Panc1 (cell line): ENCODE results near the gene NHP2. TPM values are rescaled to one million over a fixed set of nuclear protein-coding genes. Genes with fewer than 3 reads are reported as not detected.

Source experiments
- ATAC-seq: fragments of 200-7000 bp; cut with Tn5 transposase; 2 replicates; pipeline ENCODE4 v1.9.1; 2020; ENCODE audit warnings: mild to moderate bottlenecking, moderate library complexity
- BruUV-seq: library from RNA; stranded (reverse); fragments of 400-500 nt; replicated peaks from 2 replicates; lab custom pipeline; 2021; lab: Mats Ljungman, UMichigan
- CTCF ChIA-PET: fragments of 300-600 bp; sonication (Branson Sonifier 250); formaldehyde crosslinking; loops from one replicate; lab custom pipeline; 2022; ENCODE audit warnings: antibody characterized with exemption; lab: Charles Lee
- POLR2A ChIA-PET: fragments of 300-600 bp; sonication (Branson Sonifier 250); formaldehyde crosslinking; loops from one replicate; lab custom pipeline; 2022; ENCODE audit warnings: antibody characterized with exemption; lab: Charles Lee
- DNase-seq: peaks from one replicate; pipeline ENCODE4 v3.0.0-alpha.2; 2010; ENCODE audit warnings: low read depth, low spot score
- H3K27ac ChIP-seq: 2 replicates; pipeline ENCODE4 v1.5.1; 2011; ENCODE audit warnings: mild to moderate bottlenecking, low read length, inconsistent platforms
- H3K27me3 ChIP-seq: fragments of 200-500 bp; sonication (Bioruptor generic); 2 replicates; pipeline ENCODE4 v1.6.0; 2014; ENCODE audit warnings: low read length, inconsistent platforms; ENCODE audit not compliant: control insufficient read depth, insufficient read depth
- H3K36me3 ChIP-seq: fragments of 200-500 bp; sonication (Bioruptor generic); 2 replicates; pipeline ENCODE4 v1.5.1; 2014; ENCODE audit warnings: inconsistent platforms, mild to moderate bottlenecking, low read length, moderate library complexity; ENCODE audit not compliant: control insufficient read depth, insufficient read depth
- H3K4me1 ChIP-seq: 2 replicates; pipeline ENCODE4 v1.5.1; 2011; ENCODE audit warnings: inconsistent platforms, mild to moderate bottlenecking, low read length, moderate library complexity; ENCODE audit not compliant: control insufficient read depth, insufficient read depth
- H3K4me3 ChIP-seq, 2 experiments: 2 replicates each; pipeline ENCODE4 v1.5.1; 2011 to 2012; ENCODE audit warnings: low read depth in 2 of 2, low read length in 2 of 2, mild to moderate bottlenecking in 2 of 2, inconsistent platforms in 1 of 2, moderate library complexity in 1 of 2
- H3K9me3 ChIP-seq: fragments of 200-500 bp; sonication (Bioruptor generic); 2 replicates; pipeline ENCODE4 v1.5.1; 2014; ENCODE audit warnings: low read depth, mild to moderate bottlenecking, inconsistent platforms, low read length, moderate library complexity; ENCODE audit not compliant: control insufficient read depth, insufficient read depth
- POLR2AphosphoS5 ChIP-seq: IDR thresholded peaks from 2 replicates; pipeline ENCODE4 v1.6.1; 2012; ENCODE audit warnings: mild to moderate bottlenecking, low read depth, low read length, moderate library complexity
- SIN3A ChIP-seq: IDR thresholded peaks from 2 replicates; pipeline ENCODE4 v1.6.1; 2012; ENCODE audit warnings: low read depth, mild to moderate bottlenecking, low read length, moderate library complexity, borderline replicate concordance; ENCODE audit not compliant: insufficient read depth
- TCF7L2 ChIP-seq: IDR thresholded peaks from 2 replicates; pipeline ENCODE4 v1.6.1; 2011; ENCODE audit warnings: mild to moderate bottlenecking, low read depth, low read length, inconsistent platforms
- in situ Hi-C: cut with HindIII; loops from 2 replicates; pipeline ENCODE4 v1.10.0; 2016; ENCODE audit warnings: low sequenced_read_pairs, low pct_unique_long_range_greater_than_20kb
- intact Hi-C: fragments of 100-400 bp; cut with micrococcal nuclease; formaldehyde crosslinking; loops from one replicate; pipeline ENCODE4 v1.10.0; 2022; ENCODE audit not compliant: unreplicated experiment
- total RNA-seq: library from RNA; stranded (reverse); gene quantifications from one replicate; pipeline ENCODE4 v1.2.1, GENCODE V29; 2021; ENCODE audit not compliant: unreplicated experiment
- TF ChIP-seq, protein P1 (sequence below), 2 experiments: IDR thresholded peaks; 2 replicates each; pipeline ENCODE4 v1.6.1; 2011 to 2012; ENCODE audit warnings: low read depth in 2 of 2, control low read depth in 1 of 2, low read length in 1 of 2, mild to moderate bottlenecking in 1 of 2, moderate library complexity in 1 of 2; ENCODE audit not compliant: insufficient read depth in 1 of 2
- TF ChIP-seq, protein P2 (sequence below): fragments of 450-650 bp; IDR thresholded peaks from 2 replicates; pipeline ENCODE4 v1.5.1; 2017; ENCODE audit warnings: mild to moderate bottlenecking

Gene NHP2
- total RNA-seq, 1 experiment from 2014 or later, result 239 TPM

DNA sequence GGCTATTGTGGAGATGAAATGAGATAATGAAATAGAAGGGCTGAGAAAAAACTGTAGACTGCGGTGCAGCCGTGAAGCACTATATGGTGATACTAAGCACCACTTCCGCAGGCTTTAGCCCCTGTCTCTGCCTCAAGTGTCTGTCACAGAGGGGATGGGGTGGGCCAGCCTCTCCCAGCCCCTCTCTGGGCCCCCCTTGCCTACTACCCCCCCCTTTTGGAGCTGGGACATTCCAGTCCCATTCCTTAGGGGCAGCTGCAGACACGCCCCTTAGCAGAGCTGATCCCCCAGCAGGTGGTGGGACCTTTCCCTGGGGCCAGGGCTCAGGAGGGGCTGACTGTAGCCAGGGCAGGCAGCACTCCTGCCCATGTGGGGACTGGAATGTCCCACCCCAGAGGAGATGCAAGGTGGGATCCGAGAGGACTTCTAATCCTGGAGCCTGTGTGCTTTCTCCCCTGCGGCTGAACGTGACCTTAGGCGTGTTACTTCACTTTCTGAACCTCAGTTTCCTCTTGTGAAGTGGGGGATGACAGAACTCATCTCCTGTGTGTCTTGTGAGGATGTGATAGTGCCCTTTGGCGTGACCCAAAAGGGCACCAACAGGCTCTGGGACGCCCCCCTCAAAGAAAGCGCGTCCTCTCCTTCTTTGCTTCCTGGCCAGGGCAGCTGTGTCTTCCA lies 38.4 kb downstream of the NHP2 start:
- H3K4me1 ChIP-seq, result peaks cover 14% of the 10 kb centered on the region
- H3K36me3 ChIP-seq, result no peaks in the 10 kb centered on the region
- no TSS peak for BruUV-seq
- ATAC-seq, result no peak
- no peaks in the 10 kb centered on the region; the same call in 1 of the 2 replicates for H3K27me3 ChIP-seq
- no peak overlapping the region for H3K4me3 ChIP-seq
- ChIA-PET CTCF (interaction anchor here (0.7 kb wide), 1 partner anchor 22 kb away, joined by 3 read pairs; no protein-coding TSS in a partner anchor), POLR2A (interaction anchor here (0.6 kb wide), 2 partner anchors 11 to 1392 kb away, joined by 3 to 5 read pairs; no protein-coding TSS in a partner anchor)
- H3K9me3 ChIP-seq, result no peaks in the 10 kb centered on the region
- TF ChIP-seq, protein P1, sequence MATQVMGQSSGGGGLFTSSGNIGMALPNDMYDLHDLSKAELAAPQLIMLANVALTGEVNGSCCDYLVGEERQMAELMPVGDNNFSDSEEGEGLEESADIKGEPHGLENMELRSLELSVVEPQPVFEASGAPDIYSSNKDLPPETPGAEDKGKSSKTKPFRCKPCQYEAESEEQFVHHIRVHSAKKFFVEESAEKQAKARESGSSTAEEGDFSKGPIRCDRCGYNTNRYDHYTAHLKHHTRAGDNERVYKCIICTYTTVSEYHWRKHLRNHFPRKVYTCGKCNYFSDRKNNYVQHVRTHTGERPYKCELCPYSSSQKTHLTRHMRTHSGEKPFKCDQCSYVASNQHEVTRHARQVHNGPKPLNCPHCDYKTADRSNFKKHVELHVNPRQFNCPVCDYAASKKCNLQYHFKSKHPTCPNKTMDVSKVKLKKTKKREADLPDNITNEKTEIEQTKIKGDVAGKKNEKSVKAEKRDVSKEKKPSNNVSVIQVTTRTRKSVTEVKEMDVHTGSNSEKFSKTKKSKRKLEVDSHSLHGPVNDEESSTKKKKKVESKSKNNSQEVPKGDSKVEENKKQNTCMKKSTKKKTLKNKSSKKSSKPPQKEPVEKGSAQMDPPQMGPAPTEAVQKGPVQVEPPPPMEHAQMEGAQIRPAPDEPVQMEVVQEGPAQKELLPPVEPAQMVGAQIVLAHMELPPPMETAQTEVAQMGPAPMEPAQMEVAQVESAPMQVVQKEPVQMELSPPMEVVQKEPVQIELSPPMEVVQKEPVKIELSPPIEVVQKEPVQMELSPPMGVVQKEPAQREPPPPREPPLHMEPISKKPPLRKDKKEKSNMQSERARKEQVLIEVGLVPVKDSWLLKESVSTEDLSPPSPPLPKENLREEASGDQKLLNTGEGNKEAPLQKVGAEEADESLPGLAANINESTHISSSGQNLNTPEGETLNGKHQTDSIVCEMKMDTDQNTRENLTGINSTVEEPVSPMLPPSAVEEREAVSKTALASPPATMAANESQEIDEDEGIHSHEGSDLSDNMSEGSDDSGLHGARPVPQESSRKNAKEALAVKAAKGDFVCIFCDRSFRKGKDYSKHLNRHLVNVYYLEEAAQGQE (IDR thresholded peaks at IDR 0.05; ENCODE audit: insufficient read depth in 1 of 2, low read depth in 2 of 2, low read length in 1 of 2), result no peak
- no peak for TF ChIP-seq SIN3A
- TF ChIP-seq POLR2AphosphoS5, result no peak
- TF ChIP-seq, protein P2, sequence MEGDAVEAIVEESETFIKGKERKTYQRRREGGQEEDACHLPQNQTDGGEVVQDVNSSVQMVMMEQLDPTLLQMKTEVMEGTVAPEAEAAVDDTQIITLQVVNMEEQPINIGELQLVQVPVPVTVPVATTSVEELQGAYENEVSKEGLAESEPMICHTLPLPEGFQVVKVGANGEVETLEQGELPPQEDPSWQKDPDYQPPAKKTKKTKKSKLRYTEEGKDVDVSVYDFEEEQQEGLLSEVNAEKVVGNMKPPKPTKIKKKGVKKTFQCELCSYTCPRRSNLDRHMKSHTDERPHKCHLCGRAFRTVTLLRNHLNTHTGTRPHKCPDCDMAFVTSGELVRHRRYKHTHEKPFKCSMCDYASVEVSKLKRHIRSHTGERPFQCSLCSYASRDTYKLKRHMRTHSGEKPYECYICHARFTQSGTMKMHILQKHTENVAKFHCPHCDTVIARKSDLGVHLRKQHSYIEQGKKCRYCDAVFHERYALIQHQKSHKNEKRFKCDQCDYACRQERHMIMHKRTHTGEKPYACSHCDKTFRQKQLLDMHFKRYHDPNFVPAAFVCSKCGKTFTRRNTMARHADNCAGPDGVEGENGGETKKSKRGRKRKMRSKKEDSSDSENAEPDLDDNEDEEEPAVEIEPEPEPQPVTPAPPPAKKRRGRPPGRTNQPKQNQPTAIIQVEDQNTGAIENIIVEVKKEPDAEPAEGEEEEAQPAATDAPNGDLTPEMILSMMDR, result no peak
- TF ChIP-seq TCF7L2, result no peak
- DNase-seq, result no peak
- H3K27ac ChIP-seq, result no peak overlapping the region
- in situ Hi-C loops (no loop called here), intact Hi-C loops (no loop called here)

DNA sequence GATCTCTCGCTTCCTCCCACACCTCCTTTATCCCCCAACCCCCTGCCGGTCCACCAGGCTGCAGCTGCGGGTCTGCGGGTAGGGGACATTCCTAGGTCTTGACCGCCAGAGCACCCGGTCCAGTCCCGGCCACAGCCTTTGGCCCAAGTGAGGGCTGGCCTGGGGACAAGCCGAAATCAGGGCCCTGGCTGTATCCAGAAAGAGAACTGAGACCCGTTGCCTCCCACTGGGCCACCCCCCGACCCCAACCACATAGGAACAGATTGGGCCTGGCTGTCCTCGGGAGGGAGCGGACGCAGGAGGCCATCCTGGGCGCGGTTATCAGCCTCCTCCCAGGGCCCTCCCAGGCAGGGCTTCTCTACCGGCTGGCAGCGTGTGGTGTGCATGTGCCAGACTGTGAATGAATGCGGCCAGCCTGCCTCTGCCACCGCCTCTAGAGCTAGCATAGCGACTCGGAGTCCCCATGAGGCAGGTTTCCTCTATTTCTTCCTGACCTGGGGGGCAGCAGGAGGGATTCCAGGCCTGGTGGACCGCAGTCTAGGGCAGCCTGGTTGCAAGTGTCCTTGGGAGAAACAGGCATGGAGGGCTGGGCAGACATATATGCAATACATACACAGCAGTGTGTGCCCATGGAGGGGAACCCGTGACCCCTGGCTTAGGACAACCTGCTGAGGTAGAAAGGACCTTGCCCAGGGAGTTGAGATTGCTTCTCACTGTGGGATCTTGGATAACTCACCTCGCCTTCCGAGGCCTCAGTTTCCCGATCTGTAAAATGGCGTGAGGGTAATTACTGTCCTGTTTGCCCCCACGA lies 39.2 kb downstream of the NHP2 start:
- Histone ChIP-seq H3K27ac (no peak overlapping the region; the same call in 1 of the 2 replicates), H3K36me3 (no peaks in the 10 kb centered on the region), H3K4me1 (peaks cover 14% of the 10 kb centered on the region), H3K4me3 (peak overlapping the region; percentile 49 to 62), H3K9me3 (no peaks in the 10 kb centered on the region), H3K27me3 (no peaks in the 10 kb centered on the region; the same call in 1 of the 2 replicates)
- no TSS peak for BruUV-seq
- intact Hi-C loops (no loop called here), in situ Hi-C loops (no loop called here)
- ATAC-seq (peak; percentile 78), DNase-seq (no peak)
- ChIA-PET CTCF (no interaction called here), POLR2A (no interaction called here)
- no peak for TF ChIP-seq POLR2AphosphoS5
- TF ChIP-seq, protein P2, result no peak
- TF ChIP-seq TCF7L2, result no peak
- no peak for TF ChIP-seq SIN3A
- TF ChIP-seq, protein P1 (IDR thresholded peaks at IDR 0.05; ENCODE audit: insufficient read depth in 1 of 2, low read depth in 2 of 2, low read length in 1 of 2), result no peak
